HEK293 (cell line): ENCODE measurements around the gene MRAP2.
"Not testable (repeated sequence)": the region's sequence is repeated elsewhere in the genome, so short reads cannot be mapped to it uniquely, and the experiment has no call there.

Experiments
- ZNF274 ChIP-seq, 2 experiments: fragments of 200-500 bp in 1 of 2; fragments of 450-650 bp in 1 of 2; sonication (Bioruptor generic) in 1 of 2; formaldehyde crosslinking in 1 of 2; IDR thresholded peaks; 2 replicates each; pipeline versions ENCODE4 v1.5.1 to v1.6.1; 2014 to 2016; ENCODE audit warnings: borderline replicate concordance in 1 of 2, inconsistent platforms in 1 of 2, low read length in 1 of 2, missing biosample characterization in 1 of 2, missing genetic modification characterization in 1 of 2
- ZNF510 ChIP-seq: fragments of 450-650 bp; formaldehyde crosslinking; IDR thresholded peaks from 2 replicates; pipeline ENCODE4 v1.5.1; 2018; ENCODE audit warnings: mild to moderate bottlenecking, missing genetic modification characterization, missing biosample characterization; ENCODE audit not compliant: insufficient replicate concordance

DNA sequence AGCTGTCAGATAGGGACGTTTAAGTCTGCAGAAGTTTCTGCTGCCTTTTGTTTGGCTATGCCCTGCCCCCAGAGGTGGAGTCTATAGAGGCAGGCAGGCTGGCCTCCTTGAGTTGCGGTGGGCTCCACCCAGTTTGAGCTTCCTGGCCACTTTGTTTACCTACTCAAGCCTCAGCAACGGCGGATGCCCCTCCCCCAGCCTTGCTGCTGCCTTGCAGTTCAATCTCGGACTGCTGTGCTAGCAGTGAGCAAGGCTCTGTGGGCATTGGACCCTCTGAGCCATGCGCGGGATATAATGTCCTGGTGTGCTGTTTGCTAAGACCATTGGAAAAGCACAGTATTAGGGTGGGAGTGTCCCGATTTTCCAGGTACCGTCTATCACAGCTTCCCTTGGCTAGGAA is 99.8 kb downstream of the MRAP2 start:
- not testable (repeated sequence) for TF ChIP-seq ZNF510 (tag by site-specific recombination); ZNF274 (IDR thresholded peaks at IDR 0.05; ENCODE audit: low read length); ZNF274 (tag by site-specific recombination; IDR thresholded peaks at IDR 0.05; ENCODE audit: borderline replicate concordance)
